Gastrocnemius medialis (tissue), 4 donors: ENCODE measurements around the gene TNFSF10.

Source experiments
- POLR2A ChIP-seq, 2 donors: fragments of 450-650 bp; IDR thresholded peaks; one replicate each; pipeline ENCODE4 v1.6.1; 2017; ENCODE audit warnings: antibody characterized with exemption in 2 of 2, mild to moderate bottlenecking in 2 of 2, moderate library complexity in 2 of 2
- TF ChIP-seq, protein P1 (sequence below), 5 experiments: fragments of 450-650 bp in 3 of 5; fragments of 200-600 bp in 2 of 5; sonication (generic) in 2 of 5; IDR thresholded peaks in 4 of 5; conservative IDR thresholded peaks in 1 of 5; 1 replicate in 4 of 5; 2 replicates in 1 of 5; pipeline ENCODE4 v1.5.1; 2016 to 2019; ENCODE audit warnings: antibody characterized with exemption in 5 of 5, mild to moderate bottlenecking in 3 of 5, moderate library complexity in 3 of 5

DNA sequence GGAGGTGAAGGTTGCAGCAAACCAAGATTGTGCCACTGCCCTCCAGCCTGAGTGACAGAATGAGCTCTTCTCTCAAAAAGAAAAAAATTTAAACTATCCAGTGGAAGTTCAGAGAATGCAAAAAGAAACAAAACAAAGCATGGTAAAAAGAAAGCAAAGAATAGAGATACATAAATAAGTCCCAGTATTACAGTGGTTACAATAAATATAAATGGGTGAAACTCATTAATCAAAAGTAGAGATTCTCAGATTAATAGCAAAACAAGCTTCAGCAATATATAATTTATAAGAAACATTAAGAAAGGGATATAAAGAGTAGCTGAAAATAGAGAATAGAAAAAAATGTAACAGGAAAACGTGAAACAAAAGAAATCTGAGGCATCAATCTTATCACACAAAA, 51.3 kb downstream of the TNFSF10 start:
- TF ChIP-seq, protein P1, sequence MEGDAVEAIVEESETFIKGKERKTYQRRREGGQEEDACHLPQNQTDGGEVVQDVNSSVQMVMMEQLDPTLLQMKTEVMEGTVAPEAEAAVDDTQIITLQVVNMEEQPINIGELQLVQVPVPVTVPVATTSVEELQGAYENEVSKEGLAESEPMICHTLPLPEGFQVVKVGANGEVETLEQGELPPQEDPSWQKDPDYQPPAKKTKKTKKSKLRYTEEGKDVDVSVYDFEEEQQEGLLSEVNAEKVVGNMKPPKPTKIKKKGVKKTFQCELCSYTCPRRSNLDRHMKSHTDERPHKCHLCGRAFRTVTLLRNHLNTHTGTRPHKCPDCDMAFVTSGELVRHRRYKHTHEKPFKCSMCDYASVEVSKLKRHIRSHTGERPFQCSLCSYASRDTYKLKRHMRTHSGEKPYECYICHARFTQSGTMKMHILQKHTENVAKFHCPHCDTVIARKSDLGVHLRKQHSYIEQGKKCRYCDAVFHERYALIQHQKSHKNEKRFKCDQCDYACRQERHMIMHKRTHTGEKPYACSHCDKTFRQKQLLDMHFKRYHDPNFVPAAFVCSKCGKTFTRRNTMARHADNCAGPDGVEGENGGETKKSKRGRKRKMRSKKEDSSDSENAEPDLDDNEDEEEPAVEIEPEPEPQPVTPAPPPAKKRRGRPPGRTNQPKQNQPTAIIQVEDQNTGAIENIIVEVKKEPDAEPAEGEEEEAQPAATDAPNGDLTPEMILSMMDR (IDR thresholded peaks at IDR 0.05 in 4 of 5, conservative IDR thresholded peaks at IDR 0.05 in 1 of 5), result no peak
- no peak for TF ChIP-seq POLR2A (IDR thresholded peaks at IDR 0.05)
